ENCODE measurements around the gene RINT1.

DNA sequence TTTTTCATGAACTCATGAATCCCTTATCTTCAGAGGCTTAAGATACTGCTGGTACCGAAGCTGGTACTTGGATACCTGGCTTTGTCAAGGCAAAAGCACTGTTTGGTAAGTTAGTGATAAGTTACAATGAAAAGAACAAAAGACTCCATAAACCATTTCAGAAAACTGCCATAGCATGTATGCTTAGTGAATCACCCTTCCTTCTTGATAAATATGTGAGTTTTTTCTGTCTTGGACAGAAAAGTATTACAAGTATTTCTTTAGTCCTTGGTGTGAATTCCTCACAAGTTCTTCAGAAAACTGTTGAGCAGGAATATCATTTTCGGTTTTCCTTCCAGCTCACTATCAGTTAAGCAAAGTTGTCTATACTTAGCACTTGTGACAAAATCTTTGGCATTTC is 35.5 kb upstream of the RINT1 start:
- TF ChIP-seq, protein P1, sequence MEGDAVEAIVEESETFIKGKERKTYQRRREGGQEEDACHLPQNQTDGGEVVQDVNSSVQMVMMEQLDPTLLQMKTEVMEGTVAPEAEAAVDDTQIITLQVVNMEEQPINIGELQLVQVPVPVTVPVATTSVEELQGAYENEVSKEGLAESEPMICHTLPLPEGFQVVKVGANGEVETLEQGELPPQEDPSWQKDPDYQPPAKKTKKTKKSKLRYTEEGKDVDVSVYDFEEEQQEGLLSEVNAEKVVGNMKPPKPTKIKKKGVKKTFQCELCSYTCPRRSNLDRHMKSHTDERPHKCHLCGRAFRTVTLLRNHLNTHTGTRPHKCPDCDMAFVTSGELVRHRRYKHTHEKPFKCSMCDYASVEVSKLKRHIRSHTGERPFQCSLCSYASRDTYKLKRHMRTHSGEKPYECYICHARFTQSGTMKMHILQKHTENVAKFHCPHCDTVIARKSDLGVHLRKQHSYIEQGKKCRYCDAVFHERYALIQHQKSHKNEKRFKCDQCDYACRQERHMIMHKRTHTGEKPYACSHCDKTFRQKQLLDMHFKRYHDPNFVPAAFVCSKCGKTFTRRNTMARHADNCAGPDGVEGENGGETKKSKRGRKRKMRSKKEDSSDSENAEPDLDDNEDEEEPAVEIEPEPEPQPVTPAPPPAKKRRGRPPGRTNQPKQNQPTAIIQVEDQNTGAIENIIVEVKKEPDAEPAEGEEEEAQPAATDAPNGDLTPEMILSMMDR (IDR thresholded peaks at IDR 0.05; ENCODE audit: low read depth, low read length), result no peak
- TF ChIP-seq EZH2phosphoT487 (IDR thresholded peaks at IDR 0.05; ENCODE audit: low read depth), result no peak
